MG63 (cell line): ENCODE results near the gene NUDT14. TPM values are rescaled to one million over a fixed set of nuclear protein-coding genes. Genes with fewer than 3 reads are reported as not detected.

Experiments
- DNase-seq: peaks from one replicate; pipeline ENCODE4 v3.0.0-alpha.2; 2020
- H3K27me3 ChIP-seq: fragments of 250-450 bp; sonication (Bioruptor Pico); 2 replicates; pipeline ENCODE4 v1.5.1; 2020; ENCODE audit warnings: mild to moderate bottlenecking, moderate library complexity
- H3K36me3 ChIP-seq: fragments of 250-450 bp; sonication (Bioruptor Pico); 2 replicates; pipeline ENCODE4 v1.5.1; 2020; ENCODE audit warnings: mild to moderate bottlenecking, moderate library complexity
- H3K4me3 ChIP-seq: fragments of 250-450 bp; sonication (Bioruptor Pico); 2 replicates; pipeline ENCODE4 v1.5.1; 2020; ENCODE audit warnings: mild to moderate bottlenecking, moderate library complexity
- H3K9me3 ChIP-seq: fragments of 250-450 bp; sonication (Bioruptor Pico); 2 replicates; pipeline ENCODE4 v1.5.1; 2020; ENCODE audit warnings: mild to moderate bottlenecking, moderate library complexity
- total RNA-seq: library from RNA; depleted of rRNA; stranded (reverse); fragments of >200 nt; shearing (Covaris generic); gene quantifications from 2 replicates; pipeline ENCODE4 v1.2.3, GENCODE V29; 2014; ENCODE audit warnings: low replicate concordance

The NUDT14 gene
- total RNA-seq, 1 experiment from 2014 or later = 10.0 TPM

- no peak for DNase-seq
- Histone ChIP-seq H3K36me3 (no peaks in the 10 kb centered on the region), H3K27me3 (no peaks in the 10 kb centered on the region), H3K4me3 (no peak overlapping the region), H3K9me3 (no peaks in the 10 kb centered on the region)
Observed at GRCh38 chr14:105160776-105161175, 20.3 kb downstream of the NUDT14 start.

GRCh38 chr14:105159344-105159743, 21.8 kb downstream of the NUDT14 start:
- no peak for DNase-seq
- Histone ChIP-seq H3K4me3 (no peak overlapping the region), H3K36me3 (no peaks in the 10 kb centered on the region), H3K9me3 (no peaks in the 10 kb centered on the region), H3K27me3 (no peaks in the 10 kb centered on the region)

- DNase-seq = no peak
- H3K27me3 ChIP-seq = no peaks in the 10 kb centered on the region
- H3K9me3 ChIP-seq = no peaks in the 10 kb centered on the region
- no peaks in the 10 kb centered on the region for H3K36me3 ChIP-seq
- no peak overlapping the region for H3K4me3 ChIP-seq
Observed at GRCh38 chr14:105158794-105159193, 22.3 kb downstream of the NUDT14 start.

GRCh38 chr14:105157872-105158271, 23.2 kb downstream of the NUDT14 start:
- no peak for DNase-seq
- H3K36me3 ChIP-seq = no peaks in the 10 kb centered on the region
- H3K9me3 ChIP-seq = no peaks in the 10 kb centered on the region
- no peaks in the 10 kb centered on the region for H3K27me3 ChIP-seq
- no peak overlapping the region for H3K4me3 ChIP-seq

GRCh38 chr14:105156414-105157375, 24.4 kb downstream of the NUDT14 start:
- no peak for DNase-seq
- Histone ChIP-seq H3K36me3 (no peaks in the 10 kb centered on the region), H3K27me3 (no peaks in the 10 kb centered on the region), H3K4me3 (no peak overlapping the region), H3K9me3 (no peaks in the 10 kb centered on the region)

GRCh38 chr14:105155681-105156413, 25.3 kb downstream of the NUDT14 start:
- Histone ChIP-seq H3K4me3 (no peak overlapping the region), H3K9me3 (no peaks in the 10 kb centered on the region), H3K36me3 (no peaks in the 10 kb centered on the region), H3K27me3 (no peaks in the 10 kb centered on the region)
- DNase-seq = no peak

- no peaks in the 10 kb centered on the region for H3K9me3 ChIP-seq
- H3K36me3 ChIP-seq = no peaks in the 10 kb centered on the region
- H3K4me3 ChIP-seq = no peak overlapping the region
- DNase-seq = no peak
- H3K27me3 ChIP-seq = no peaks in the 10 kb centered on the region
Observed at GRCh38 chr14:105155071-105155651, 26.0 kb downstream of the NUDT14 start.

- DNase-seq = no peak
- Histone ChIP-seq H3K27me3 (no peaks in the 10 kb centered on the region), H3K9me3 (no peaks in the 10 kb centered on the region), H3K36me3 (no peaks in the 10 kb centered on the region), H3K4me3 (no peak overlapping the region)
Observed at GRCh38 chr14:105154476-105154871, 26.6 kb downstream of the NUDT14 start.

- Histone ChIP-seq H3K9me3 (no peaks in the 10 kb centered on the region), H3K36me3 (no peaks in the 10 kb centered on the region), H3K4me3 (no peak overlapping the region), H3K27me3 (no peaks in the 10 kb centered on the region)
- no peak for DNase-seq
Observed at GRCh38 chr14:105153739-105154475, 27.2 kb downstream of the NUDT14 start.

GRCh38 chr14:105153331-105153731, 27.8 kb downstream of the NUDT14 start:
- Histone ChIP-seq H3K9me3 (no peaks in the 10 kb centered on the region), H3K36me3 (no peaks in the 10 kb centered on the region), H3K4me3 (no peak overlapping the region), H3K27me3 (no peaks in the 10 kb centered on the region)
- DNase-seq = peak; percentile 13

GRCh38 chr14:105152794-105153241, 28.3 kb downstream of the NUDT14 start:
- no peaks in the 10 kb centered on the region for H3K36me3 ChIP-seq
- no peak overlapping the region for H3K4me3 ChIP-seq
- H3K27me3 ChIP-seq = no peaks in the 10 kb centered on the region
- DNase-seq = no peak
- H3K9me3 ChIP-seq = no peaks in the 10 kb centered on the region

- Histone ChIP-seq H3K9me3 (no peaks in the 10 kb centered on the region), H3K36me3 (no peaks in the 10 kb centered on the region), H3K4me3 (no peak overlapping the region), H3K27me3 (no peaks in the 10 kb centered on the region)
- no peak for DNase-seq
Observed at GRCh38 chr14:105151838-105152793, 29.0 kb downstream of the NUDT14 start.

- no peak overlapping the region for H3K4me3 ChIP-seq
- H3K36me3 ChIP-seq = no peaks in the 10 kb centered on the region
- DNase-seq = no peak
- no peaks in the 10 kb centered on the region for H3K9me3 ChIP-seq
- no peaks in the 10 kb centered on the region for H3K27me3 ChIP-seq
Observed at GRCh38 chr14:105151084-105151837, 29.9 kb downstream of the NUDT14 start.

GRCh38 chr14:105150368-105151083, 30.6 kb downstream of the NUDT14 start:
- H3K9me3 ChIP-seq = no peaks in the 10 kb centered on the region
- DNase-seq = no peak
- H3K27me3 ChIP-seq = no peaks in the 10 kb centered on the region
- no peak overlapping the region for H3K4me3 ChIP-seq
- no peaks in the 10 kb centered on the region for H3K36me3 ChIP-seq

- no peak for DNase-seq
- no peaks in the 10 kb centered on the region for H3K36me3 ChIP-seq
- no peak overlapping the region for H3K4me3 ChIP-seq
- no peaks in the 10 kb centered on the region for H3K27me3 ChIP-seq
- H3K9me3 ChIP-seq = no peaks in the 10 kb centered on the region
Observed at GRCh38 chr14:105150026-105150367, 31.1 kb downstream of the NUDT14 start.
